NCI-H2171 (cell line): ENCODE results near the gene GALNT18.

Experiments
- DNase-seq: peaks from one replicate; lab custom pipeline; 2025; lab: John Stamatoyannopoulos, UW

Gene GALNT18

DNA sequence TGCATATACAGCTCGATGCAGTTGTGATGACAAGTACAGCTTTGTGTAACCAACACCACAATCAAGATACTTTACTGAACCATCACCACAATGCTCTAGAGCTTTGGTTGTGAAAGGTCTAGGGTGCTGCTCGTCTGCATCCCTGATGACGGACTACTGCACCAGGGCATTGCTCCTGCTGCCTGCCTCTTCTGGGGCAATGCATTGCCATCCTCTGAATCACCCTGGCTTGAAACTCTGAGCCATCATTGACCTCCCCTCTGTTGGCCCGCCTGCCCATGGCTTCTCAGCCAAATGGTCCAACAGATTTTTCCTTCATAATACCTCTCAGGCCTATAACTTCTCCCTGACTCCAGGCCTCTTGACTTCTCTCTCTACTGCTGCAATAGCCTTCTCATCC, 191.4 kb downstream of the GALNT18 start:
- no peak for DNase-seq

DNA sequence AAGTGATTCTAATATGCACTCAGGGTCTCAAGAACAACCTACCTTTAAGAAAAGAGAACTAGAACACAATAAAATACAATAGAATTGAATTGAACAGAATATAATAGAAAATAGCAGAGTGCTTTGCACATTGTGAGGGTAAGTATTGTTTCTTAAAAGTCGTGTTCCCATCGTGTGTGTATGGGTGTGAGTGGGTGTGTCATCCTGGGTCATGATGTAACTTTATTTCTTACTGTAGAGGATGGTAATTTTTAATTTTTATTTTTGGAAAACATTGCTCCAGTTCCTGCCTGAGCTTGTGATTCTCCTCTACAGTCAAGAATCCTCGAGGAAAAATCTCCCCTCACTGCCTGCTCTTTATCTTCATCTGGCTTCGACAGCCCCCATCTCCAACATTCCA, 193.1 kb downstream of the GALNT18 start:
- DNase-seq, result no peak

DNA sequence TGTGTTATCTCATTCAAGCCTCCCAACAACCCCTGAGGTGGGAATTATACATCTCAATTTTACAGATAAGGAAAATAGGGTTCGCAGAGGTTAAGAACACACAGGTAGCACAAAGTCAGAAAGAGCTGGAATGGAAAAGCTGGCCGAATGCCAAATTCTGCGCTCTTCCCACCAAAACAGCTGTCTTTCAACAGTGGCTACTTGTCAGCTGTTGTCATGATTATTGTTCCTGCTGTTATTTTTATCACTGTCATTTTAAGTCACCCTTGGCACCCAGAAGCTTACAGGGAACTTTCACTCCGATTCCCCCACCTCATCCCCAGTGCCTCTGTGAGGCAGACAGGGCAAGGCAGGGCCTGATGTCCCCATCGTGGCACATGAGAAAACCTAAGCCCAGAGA, 194.3 kb downstream of the GALNT18 start:
- no peak for DNase-seq

DNA sequence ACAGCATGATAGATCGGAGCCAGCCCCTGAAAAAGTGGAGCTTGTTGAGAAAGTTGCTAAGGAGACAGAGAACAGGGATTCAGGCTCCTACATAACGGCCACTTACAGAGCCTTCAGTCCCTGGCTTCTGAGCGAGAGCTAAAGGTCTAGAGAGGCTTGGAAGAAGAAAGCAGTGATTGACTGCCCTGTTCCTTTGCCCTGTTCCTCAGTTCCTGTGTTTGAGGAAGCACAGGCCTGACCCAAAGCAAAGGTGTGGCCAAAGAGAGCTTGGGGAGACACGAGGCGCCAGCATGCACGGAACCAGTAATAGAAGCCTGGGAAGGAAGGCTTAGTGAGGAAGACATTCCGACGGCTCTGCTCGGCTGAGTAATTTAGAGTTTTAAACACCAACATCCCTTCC, 194.7 kb downstream of the GALNT18 start:
- DNase-seq, result no peak

DNA sequence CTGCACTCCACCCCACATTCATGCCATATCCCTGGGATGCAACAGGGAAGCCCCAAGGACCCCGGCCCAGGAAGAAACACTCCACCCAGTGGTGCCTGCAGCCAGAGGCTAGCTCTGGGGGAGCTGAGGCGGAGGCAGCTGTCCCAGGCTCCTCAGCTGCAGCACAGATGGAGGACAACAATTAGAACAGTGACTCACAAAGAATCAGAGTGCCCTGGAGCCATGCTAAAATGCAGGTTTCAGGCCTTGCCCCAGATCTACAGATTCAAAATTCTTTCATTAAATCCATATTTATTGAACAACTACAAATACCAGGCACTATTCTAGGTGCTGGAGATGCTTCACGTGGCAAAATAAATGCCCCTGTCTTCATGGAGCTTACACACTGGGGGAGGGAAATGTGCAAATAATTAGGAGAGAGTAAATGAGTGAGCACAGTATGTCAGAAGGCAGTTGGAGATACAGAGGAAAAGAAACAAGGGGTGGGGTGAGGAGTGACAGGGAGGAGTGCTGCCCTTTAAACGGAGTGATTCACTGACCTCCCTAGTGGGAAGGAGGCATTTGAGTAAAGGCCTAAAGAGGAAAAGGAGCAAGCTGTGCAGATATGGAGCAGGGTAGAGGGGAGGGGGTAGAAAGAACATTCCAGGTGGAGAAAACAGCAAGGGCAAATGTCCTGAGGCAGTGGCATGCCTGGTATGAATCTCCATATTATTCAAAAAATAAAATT, 195.4 kb downstream of the GALNT18 start:
- no peak for DNase-seq

DNA sequence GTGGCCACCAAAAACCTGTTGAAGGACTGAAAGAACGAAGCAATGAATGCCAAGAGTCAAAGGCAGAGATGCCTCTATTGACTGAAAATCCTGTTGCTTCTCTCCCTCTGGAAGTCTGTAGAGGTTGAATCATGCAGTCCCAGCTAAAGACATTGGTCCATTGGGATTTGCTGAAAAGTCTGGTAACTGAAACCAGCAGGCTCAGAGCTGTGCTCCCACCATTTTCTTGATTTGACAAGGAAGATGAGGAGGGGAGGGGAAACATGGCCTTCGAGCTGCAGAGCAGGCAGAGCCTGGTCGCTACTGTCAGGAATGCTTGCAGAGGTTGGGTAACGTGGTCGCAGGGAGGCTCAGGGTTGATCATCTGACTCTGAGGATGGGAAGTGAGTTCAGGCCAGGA, 196.0 kb downstream of the GALNT18 start:
- no peak for DNase-seq

DNA sequence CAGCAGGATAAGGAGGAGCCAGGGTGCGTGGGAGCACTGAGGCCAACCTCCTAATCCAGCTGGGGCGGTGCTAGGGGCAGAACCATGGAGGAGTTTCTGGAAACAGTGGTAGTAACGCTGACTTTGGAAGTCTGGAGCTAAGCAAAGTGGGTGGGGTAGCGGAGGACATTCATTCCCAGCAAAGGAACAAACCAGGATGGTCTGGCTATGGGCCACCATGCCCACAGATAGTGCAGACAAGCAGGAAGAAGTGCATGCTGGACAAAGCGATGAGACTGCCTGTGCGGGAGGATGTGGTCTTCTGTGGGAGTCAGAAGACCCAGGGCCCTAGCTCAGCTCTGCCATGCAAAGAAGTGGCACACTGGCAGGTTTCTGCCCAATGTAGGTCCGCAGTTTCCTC, 197.1 kb downstream of the GALNT18 start:
- DNase-seq, result no peak

DNA sequence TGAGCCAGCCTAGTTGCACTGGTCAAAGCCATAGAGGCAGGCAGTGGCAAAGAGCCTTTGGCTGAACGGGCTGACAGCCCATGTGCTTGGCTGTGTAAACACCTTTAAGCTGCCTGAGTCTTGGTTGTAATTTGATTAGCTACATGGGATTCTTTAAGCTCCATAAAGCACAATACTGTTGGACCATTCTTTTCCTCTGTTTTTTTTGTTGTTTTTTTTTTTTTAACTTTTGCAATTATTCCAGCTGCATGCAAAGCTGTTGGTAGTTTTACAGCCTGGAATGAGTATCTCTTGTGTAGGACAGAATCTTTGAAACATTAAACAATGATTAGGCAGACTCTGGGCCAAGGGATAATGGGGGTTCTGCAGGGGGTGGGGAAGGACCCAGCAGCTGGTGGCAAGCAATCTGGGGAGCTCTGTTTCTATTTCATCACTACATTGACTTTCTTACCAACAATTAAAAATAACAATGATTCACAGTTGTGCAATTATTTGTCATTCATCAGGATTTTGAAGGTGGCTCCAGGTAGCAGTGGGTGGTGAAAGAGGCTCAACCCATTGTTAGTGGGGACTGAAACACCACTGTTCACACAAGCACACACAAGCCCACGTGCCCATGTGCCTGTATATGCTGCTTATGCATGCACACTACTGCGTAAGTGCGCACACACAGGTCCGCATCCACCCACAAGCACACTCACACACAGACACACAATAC, 199.2 kb downstream of the GALNT18 start:
- DNase-seq, result no peak

DNA sequence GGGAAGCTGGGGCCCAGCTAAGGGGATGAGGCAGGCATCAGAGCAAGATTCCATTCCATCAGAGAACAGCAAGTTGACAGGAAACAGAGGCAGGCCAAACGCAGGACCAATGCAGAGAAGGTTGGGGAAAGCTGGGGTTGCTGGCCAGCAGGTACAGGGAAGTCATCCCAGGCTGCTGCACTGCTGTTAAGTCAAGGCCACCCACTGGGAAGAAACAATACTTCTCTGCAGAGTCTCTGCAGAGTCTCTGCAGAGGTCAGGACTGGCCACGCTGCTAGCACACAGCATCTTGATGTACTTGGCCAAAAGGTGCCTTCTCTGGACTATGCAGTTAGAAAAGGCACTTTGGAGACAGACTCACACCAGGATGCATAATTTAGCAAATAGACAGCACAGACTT, 200.3 kb downstream of the GALNT18 start:
- DNase-seq, result no peak

DNA sequence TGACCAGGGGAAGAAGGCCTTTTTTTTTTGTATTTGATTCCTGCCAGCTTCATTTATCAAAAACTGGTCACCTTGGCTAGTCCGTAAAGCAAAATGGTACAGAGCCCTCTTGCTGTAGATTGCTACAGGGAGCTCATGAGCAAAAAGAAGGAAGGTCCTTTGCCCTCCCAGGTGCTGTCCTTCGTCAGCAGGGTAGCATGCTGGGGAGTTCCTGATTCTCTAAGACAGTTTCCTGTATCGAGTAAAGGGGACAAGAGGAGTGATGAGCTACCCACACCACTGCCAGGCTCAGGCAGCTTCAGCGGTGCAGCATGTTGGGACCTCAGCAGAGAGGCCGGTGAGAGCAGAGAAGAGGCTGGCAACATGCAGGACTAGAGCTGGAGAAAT, 200.9 kb downstream of the GALNT18 start:
- DNase-seq, result no peak

DNA sequence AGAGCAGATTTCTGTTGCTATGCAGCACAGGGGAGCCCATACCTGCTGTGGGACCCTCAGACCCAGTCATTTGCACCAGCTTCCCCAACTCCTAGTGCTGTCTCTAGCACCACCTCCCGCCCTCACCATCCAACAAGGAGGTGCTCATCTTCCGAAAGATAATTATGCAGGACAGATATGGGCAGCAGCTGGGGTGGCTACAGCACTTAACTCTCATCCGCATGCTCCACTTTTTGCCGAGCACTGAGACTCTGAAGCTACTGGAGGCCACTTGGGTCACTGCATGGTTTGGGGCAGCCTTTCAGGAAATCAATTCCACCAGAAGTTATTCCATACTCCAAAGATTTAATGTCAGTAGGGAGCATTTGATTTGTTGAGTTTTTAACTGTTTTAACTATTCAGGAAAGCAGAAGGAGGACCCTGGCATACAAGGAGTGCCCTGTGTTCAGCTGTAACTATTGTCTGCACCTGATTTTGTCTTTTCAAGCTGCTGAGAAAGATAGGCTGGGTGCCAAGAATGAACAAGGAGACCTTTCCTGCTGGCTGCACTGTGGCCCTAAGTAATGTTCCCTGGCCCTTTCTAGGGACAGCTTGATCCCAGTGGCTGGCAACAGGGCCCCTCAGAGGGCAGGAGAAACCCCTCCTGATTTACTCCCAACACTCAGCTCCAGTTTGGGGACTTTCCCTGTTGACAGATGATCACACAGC, 201.5 kb downstream of the GALNT18 start:
- no peak for DNase-seq

DNA sequence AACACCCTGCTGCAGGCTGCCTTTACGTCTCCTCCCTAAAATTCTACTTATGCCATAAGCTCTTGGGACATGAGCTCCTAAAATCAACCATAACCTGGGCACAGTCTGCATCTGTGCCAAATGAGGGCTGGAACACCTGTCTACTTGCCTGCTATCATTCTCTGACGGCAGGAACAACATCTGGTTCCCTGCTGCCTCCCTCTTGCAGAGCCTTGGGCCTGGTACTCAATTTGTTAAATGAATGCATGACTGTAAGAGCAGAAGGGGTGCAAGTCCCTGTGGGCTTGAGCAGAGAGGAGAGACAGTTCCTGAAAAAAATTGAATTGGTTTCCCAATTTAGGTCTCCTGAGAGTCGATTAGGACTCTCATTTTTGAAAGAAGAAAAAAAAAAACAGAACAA, 202.1 kb downstream of the GALNT18 start:
- peak; percentile 59 for DNase-seq

DNA sequence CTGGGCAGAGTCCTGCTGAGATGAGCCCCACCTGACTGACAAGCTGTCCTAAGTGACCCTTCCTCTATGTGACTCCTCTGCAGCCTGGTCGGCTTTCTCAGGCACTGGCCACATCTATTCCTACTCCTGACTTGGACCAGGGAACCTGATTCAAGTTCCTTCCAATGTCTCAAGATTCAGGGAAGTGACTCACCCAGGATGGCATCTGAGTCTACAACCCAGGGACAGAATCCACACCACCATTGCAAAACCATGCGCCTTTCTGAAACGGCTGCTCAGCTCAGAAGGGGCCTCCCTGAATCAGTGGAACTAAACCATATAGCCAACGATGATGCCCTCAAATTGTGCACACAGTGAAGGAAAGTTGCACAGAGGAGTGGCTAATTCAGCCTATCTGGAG, 204.9 kb downstream of the GALNT18 start:
- no peak for DNase-seq

DNA sequence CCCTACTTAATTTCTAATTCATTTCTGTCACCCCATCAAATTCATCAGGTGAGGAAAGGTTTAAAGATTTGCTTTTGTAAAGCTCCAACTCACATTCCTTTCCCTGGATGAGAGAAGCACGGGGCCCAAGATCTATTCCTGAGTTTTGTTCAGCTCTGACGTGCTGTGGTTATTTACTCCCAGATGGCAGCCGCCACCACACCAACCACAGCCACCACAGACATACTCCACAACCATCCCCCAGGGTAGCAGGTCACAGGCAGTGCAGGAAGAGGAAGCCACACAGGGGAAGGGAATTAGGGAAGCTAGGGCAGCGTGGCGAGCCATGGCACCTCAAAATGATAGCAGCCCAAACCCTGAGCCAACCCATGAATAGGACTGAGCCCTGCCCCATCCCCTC, 205.3 kb downstream of the GALNT18 start:
- DNase-seq, result no peak

DNA sequence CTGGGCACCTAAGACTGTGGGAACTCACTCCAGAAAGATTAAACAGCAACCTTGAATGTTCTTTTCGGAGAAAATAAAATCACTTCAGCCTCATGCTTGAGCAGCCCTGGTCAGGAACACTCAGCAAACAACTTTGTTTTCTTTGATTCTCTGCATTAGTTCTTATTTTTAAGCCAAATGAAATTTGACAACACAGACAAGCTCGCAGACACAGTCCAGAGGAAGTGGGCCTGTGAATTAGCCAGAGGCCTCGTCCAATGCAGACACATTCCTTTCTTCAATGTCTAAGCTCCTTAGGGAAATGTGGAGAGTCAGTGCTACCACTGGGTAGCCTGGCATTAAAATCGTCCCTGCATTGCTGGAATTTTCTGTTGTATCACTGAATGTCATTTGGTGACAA, 205.9 kb downstream of the GALNT18 start:
- no peak for DNase-seq

DNA sequence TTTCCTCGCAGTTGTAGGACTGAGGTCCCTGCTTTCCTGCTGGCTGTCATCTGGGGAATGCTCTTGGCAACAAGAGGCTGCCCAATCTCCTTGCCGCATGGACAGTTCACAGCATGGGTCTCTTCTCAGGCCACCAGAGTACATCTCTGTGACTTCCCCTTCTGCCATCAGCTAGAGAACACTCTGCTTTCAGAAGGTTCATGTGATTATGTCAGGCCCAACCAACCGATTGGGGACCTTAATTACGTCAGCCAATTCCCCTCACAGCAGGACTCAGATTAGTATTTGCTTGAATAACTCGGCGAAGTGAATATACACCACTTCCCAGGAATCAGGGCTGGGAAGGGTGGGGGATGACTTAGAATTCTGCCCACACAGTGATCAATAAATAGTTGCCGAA, 206.8 kb downstream of the GALNT18 start:
- no peak for DNase-seq

DNA sequence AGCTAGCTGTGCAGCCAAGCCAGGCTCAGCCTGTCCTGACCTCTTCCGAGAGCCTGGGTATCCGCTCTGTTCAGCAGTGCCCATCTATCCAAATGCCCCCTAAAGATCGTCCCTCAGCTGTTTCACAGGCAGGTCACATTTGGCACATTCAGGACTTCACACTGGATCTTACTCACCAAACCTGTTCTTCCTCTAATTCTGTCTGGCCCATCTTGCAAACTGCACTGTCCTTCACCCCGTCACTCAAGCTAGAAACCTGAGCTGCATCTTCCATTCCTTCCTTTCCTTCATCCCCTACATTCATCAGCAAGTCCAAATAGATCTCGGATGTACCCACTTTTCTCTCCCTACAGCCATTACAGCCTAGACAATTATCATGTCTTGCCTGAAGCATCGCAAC, 208.0 kb downstream of the GALNT18 start:
- DNase-seq, result no peak

DNA sequence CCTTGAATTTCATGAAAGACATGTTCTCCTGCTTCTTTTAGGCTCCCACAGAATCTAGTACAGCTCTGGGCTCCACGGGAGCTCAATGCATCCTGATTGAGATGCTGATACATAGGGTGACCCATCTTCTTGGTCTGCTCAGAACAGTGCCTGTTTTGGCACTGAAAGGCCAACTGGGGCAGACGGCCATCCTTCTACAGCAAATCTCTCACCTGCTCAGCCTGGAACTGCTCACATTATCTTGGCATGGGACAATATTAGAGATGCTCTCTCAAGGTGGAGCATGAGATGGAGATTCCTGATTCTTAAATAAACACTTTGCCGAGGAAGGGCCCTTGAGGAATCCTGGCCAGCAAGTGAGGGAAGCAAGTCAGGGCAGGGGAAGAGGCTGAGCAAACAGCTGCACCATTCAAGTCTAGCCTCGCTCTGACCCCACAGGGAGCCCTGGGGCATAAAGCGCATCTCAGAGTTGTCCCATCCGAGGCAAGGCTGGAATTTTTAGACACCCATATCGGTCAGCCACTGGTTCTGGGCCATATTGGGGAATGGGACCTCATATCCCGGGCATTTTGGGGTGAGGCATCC, 210.3 kb downstream of the GALNT18 start:
- DNase-seq, result no peak

DNA sequence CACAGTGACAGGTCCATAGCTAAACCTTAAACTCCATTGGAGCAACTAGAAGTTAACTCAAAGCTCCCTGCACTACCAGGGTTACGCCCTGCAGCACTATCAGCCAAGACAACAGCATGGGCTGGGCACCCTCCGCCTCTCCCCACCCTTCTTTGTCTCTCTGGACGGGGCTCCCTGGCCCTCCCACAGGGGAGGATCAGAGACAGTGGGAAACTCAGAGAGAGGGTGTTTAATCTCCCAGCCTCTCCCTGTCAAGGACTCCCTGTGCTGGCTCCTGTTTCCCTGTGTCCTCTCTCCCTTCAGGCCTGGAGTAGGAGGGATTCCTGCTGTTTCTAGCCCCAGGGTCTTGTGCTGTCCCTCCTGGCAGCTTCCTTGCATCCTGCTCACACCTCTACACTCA, 211.9 kb downstream of the GALNT18 start:
- DNase-seq, result peak; percentile 61

DNA sequence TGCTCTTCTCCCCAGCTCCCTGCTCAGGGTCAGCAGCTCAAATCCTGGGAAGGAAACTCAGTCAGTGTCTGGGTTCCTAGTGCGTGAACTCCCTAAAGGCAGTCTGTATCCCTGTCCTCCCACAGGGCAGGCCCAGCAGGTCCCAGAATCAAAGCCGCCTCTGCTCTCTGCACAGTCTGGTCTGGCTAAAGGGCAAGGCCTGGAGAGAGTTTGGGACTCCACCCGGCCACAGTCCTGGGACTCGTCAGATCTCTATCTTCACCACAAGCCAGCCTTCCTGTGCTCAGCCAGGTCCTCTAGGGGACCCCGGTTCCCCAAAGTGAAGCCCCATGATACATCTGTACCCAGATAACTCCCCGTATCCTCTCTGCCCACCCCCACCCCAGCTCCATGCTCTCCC, 212.6 kb downstream of the GALNT18 start:
- DNase-seq, result no peak

DNA sequence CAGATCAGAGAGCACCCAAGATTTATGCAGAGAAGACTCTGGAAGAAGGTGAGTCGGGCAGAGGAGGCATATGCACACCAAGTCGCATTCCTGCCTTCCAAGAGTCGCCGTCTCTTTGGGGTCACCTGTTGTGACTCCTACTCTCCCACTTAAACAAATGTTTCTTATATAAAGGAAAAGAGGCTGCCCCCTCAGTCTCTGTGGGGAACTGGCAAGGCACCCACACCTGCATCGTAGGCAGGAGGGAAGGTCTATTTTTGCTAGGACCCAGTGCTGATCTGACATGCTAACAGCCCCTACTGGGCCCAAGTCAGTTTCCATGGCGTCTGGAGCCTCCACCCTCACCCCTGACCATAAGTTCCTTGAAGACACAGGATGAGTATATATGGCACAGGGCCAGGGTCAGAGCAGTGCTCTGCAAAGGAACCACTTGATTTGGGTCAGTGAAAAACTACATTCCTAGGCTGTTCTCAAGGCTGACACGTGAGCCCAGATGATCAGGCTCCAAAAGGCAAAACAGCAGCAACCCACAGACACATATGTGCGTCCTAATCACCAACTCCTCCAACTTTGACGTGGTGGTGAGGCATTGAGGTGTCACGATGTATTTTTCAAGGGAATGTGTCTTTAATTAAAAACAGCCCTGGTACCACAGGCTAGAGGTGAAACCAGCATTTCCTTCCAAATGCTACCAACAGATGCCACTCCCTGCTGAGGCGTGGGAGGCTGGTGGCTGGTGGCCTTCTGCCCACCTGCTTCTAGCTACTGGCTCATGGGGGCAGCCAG, 213.2 kb downstream of the GALNT18 start:
- no peak for DNase-seq

DNA sequence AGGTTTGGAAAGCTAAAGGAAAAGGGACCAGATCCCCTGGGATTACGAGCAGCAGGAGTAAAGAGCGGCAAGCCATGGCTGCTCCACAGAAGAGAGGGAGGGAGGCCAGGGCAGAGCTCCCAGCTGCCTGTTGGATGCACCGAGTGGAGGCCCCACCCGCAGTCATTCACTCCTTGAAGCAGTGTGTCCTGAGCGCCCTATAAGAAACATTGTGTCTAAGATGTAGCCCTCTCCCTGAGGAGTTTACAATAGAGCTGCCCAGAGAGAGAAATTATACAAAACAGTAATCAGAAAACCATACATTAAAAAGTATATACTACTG, 214.1 kb downstream of the GALNT18 start:
- no peak for DNase-seq
